ENCODE measurements around the gene MUCL3.

The MUCL3 gene

DNA sequence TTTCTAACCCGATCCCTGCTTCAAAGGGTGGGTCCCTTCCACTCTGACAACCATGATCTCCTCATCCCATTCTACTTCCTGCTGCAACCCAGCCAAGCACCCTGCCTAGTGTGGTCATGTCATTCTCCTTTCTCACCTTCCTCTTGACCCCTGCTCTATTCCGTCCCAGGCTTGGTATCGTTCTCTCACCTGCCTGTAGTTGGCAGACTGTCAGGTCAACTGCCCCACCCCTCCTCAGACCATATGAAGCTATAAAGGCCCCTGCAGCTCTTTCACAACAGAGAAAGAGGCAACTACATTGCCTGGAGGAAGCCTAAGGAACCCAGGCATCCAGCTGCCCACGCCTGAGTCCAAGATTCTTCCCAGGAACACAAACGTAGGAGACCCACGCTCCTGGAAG is 42.7 kb downstream of the MUCL3 start, which contains the start of gene MUC21:
MUC21 (plus strand) TSS at position 280 of the 400 bp plus-strand sequence. CDS start 241 bp downstream, outside the sequence.
- Mint-ChIP-seq H3K4me1 (peaks cover 37% of the 10 kb centered on the region), H3K36me3 (ENCODE audit: low read depth) (no peaks in the 10 kb centered on the region), H3K27ac (no peak within 1 kb of the TSS), H3K9me3 (no peaks in the 10 kb centered on the region), H3K27me3 (ENCODE audit: low read depth, poor library complexity) (peaks cover 5% of the 10 kb centered on the region), H3K4me3 (peak within 1 kb of the TSS; percentile 65)
- TF ChIP-seq, protein P1, sequence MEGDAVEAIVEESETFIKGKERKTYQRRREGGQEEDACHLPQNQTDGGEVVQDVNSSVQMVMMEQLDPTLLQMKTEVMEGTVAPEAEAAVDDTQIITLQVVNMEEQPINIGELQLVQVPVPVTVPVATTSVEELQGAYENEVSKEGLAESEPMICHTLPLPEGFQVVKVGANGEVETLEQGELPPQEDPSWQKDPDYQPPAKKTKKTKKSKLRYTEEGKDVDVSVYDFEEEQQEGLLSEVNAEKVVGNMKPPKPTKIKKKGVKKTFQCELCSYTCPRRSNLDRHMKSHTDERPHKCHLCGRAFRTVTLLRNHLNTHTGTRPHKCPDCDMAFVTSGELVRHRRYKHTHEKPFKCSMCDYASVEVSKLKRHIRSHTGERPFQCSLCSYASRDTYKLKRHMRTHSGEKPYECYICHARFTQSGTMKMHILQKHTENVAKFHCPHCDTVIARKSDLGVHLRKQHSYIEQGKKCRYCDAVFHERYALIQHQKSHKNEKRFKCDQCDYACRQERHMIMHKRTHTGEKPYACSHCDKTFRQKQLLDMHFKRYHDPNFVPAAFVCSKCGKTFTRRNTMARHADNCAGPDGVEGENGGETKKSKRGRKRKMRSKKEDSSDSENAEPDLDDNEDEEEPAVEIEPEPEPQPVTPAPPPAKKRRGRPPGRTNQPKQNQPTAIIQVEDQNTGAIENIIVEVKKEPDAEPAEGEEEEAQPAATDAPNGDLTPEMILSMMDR (IDR thresholded peaks at IDR 0.05): no peak
- no peak for DNase-seq

DNA sequence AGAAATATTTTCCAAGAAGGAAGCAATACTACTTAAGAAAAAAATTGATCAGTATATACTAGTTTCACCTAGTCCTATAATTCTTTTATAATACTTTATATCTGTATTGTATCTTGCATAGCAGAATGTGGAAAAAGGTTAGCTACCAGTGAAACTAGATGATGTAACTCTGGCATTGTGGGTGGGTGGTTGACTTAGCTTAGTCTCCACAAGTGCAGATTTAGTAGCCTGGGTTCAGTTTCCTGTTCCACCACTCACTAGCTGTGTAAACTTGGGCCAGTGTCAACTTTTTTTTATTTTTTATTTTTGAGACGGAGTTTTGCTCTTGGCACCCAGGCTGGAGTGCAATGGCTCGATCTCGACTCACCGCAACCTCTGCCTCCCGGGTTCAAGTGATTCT is 44.7 kb downstream of the MUCL3 start:
- peaks cover 10% of the 10 kb centered on the region for H3K27me3 Mint-ChIP-seq (ENCODE audit: low read depth, poor library complexity)
- TF ChIP-seq, protein P1 (IDR thresholded peaks at IDR 0.05): no peak
- no peaks in the 10 kb centered on the region for H3K9me3 Mint-ChIP-seq
- H3K27ac Mint-ChIP-seq: no peak overlapping the region
- H3K36me3 Mint-ChIP-seq (ENCODE audit: low read depth): no peaks in the 10 kb centered on the region
- peaks cover 30% of the 10 kb centered on the region for H3K4me1 Mint-ChIP-seq
- H3K4me3 Mint-ChIP-seq: no peak overlapping the region
- DNase-seq: no peak

DNA sequence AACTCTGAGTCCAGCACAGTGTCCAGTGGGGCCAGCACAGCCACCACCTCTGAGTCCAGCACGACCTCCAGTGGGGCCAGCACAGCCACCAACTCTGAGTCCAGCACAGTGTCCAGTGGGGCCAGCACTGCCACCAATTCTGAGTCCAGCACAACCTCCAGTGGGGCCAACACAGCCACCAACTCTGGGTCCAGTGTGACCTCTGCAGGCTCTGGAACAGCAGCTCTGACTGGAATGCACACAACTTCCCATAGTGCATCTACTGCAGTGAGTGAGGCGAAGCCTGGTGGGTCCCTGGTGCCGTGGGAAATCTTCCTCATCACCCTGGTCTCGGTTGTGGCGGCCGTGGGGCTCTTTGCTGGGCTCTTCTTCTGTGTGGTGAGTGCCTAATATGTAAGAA is 46.5 kb downstream of the MUCL3 start:
- H3K9me3 Mint-ChIP-seq: peaks cover 7% of the 10 kb centered on the region
- peaks cover 17% of the 10 kb centered on the region for H3K4me1 Mint-ChIP-seq
- H3K27ac Mint-ChIP-seq: no peak overlapping the region
- H3K27me3 Mint-ChIP-seq (ENCODE audit: low read depth, poor library complexity): peaks cover 15% of the 10 kb centered on the region
- no peak overlapping the region for H3K4me3 Mint-ChIP-seq
- TF ChIP-seq, protein P1 (IDR thresholded peaks at IDR 0.05): no peak
- DNase-seq: no peak
- H3K36me3 Mint-ChIP-seq (ENCODE audit: low read depth): no peaks in the 10 kb centered on the region

DNA sequence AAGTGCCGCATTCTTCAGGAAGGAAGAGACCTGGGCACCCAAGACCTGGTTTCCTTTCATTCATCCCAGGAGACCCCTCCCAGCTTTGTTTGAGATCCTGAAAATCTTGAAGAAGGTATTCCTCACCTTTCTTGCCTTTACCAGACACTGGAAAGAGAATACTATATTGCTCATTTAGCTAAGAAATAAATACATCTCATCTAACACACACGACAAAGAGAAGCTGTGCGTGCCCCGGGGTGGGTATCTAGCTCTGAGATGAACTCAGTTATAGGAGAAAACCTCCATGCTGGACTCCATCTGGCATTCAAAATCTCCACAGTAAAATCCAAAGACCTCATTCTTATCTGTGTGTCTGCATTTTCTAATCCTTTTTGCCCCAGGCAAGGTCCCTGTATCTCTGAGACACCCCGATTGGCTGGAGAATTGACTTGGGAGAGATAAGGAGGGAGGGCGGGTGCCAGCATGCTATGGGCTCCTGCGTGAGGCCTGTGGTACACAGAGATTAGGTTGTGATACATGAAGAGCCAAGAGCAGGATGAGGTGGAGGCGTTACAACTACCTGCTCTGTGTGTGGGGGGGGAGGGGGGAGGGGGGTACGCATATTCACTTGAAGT is 47.5 kb downstream of the MUCL3 start:
- Mint-ChIP-seq H3K27me3 (ENCODE audit: low read depth, poor library complexity) (peaks cover 15% of the 10 kb centered on the region), H3K36me3 (ENCODE audit: low read depth) (no peaks in the 10 kb centered on the region), H3K4me3 (no peak overlapping the region), H3K4me1 (peaks cover 7% of the 10 kb centered on the region), H3K9me3 (peaks cover 7% of the 10 kb centered on the region), H3K27ac (no peak overlapping the region)
- no peak for DNase-seq
- TF ChIP-seq, protein P1 (IDR thresholded peaks at IDR 0.05): no peak

DNA sequence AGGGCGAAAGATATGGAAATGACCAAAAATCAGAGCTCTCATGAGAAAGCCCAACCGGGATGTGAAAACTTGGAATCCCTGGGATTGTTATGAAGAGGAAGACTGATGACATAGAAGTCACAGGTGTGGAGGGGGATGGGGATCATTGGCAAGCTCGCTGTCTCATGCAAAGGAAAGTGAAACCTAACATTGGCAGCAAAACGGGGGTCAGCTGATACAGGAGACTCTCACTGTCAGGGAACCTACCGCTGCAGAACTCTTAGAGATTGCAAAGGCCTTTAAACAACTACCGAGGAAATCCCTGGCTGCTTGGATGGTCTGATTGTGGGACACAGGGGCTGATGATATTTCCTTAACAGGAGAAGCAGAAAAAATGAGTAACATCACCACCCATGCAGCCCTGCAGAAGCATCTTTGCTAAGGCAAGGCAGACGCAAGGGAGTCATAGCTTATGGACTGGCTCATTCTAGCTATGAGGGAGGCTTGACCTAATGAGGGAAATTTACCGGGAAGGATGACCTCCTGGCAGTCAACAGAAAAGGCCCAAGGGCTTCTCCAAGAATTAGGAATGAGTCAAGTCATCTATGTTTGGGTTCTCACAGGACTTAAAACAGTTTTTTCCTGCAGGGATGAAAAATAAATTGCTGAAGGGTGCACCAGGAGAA is 49.8 kb downstream of the MUCL3 start:
- peaks cover 15% of the 10 kb centered on the region for H3K27me3 Mint-ChIP-seq (ENCODE audit: low read depth, poor library complexity)
- H3K27ac Mint-ChIP-seq: no peak overlapping the region
- no peak overlapping the region for H3K4me3 Mint-ChIP-seq
- peaks cover 5% of the 10 kb centered on the region for H3K36me3 Mint-ChIP-seq (ENCODE audit: low read depth)
- DNase-seq: no peak
- peaks cover 17% of the 10 kb centered on the region for H3K9me3 Mint-ChIP-seq
- TF ChIP-seq, protein P1 (IDR thresholded peaks at IDR 0.05): no peak
- no peaks in the 10 kb centered on the region for H3K4me1 Mint-ChIP-seq

DNA sequence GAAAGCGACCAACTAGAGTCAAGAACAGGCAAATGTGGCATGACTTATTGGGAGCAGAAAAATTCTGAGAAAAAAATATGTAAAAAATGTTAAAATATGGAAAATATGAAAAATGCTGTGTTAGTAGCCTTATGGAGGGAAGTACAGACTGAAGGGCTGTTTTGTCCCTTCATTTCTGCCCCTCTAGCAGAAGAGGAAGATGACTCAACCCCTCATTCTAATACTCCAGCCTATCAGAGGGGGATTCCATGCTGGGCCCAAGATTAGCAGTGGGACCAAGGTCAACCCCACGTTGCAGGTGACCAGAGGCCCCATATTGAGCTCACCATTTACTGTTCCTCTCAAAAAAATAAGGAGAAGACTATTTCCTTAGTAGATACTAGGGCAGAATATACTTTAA is 51.1 kb downstream of the MUCL3 start:
- Mint-ChIP-seq H3K27me3 (ENCODE audit: low read depth, poor library complexity) (peaks cover 18% of the 10 kb centered on the region), H3K4me1 (no peaks in the 10 kb centered on the region), H3K27ac (no peak overlapping the region), H3K4me3 (no peak overlapping the region), H3K9me3 (peaks cover 17% of the 10 kb centered on the region), H3K36me3 (ENCODE audit: low read depth) (peaks cover 5% of the 10 kb centered on the region)
- TF ChIP-seq, protein P1 (IDR thresholded peaks at IDR 0.05): no peak
- DNase-seq: no peak

Measured in nephron progenitor cell (in vitro differentiated cells).